HG03558 (cell line): ENCODE data around the gene VSIG10.
"Not testable (repeated sequence)": the region's sequence is repeated elsewhere in the genome, so short reads cannot be mapped to it uniquely, and the experiment has no call there.

Source experiments
- ATAC-seq: cut with Tn5 transposase; IDR thresholded peaks from one replicate; pipeline ENCODE4 v1.9.1; 2021; ENCODE audit warnings: moderate number of reproducible peaks; ENCODE audit not compliant: unreplicated experiment; ENCODE audit errors: extremely low read depth

VSIG10 gene

DNA sequence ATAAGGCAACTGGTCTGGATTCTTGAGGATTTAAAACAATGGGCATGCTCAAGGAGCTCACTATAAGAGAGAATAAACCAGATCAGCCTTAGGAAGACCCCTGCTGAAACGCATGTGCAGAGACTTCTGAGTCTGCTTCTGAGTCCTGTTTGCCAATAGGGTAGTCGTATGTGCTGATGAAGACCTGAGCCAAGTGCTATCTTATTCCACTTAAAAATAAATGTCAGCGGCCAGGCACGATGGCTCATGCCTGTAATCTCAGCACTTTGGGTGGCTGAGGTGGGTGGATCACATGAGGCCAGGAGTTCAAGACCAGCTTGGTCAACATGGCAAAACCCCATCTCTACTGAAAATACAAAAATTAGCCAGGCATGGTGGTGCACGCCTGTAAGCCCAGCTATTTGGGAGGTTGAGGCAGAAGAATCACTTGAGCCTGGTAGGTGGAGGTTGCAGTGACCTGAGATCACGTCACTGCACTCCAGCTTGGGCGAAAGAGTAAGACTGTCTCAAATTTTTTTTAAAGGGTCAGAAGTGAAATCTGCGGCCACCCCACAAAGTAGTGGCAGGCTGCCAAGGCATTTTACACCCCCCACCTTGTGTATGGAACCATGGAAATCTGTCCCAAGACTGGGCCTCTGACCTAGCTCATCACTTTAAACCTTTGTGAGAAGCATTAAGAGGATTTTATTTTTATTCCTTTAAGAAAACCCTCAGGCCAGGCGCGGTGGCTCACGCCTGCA lies 67.0 kb downstream of the VSIG10 start:
- no peak for ATAC-seq

DNA sequence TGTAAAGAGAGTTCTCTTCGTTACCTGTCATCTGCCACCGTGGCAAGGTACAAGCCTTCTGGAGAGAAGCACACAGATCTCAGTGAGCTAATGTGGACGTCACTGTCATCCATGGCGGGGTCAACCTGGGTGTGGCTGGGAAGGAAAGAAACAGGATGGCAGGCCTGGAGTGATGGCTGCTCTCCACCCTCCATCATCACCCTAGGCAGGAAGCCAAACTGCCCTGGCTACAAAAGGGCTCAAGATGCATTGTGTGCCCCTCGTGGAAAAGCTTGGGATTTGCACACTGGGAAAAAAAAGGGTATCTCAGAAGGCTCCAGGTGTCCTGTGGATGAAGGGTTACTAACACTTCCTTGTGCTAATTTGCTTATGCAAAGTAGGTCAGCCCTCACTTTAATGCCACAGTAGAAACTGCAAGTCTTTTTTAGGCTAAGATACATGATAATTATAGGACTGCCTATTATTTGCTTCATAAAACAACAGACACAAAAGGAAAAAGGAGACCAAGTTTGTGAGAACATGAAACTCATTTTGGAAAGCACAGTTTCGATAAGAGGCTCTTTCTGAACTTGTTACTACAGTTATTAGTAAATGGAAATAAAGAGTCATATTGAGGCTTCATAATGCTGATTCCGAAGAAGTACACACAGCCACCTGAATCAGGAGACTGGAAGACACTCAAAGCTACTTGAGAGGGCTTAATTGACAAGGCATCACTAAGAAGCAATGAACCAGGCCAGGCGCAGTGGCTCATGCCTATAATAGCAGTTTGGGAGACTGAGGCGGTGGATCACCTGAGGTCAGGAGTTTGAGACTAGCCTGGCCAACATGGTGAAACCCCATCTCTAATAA lies 68.4 kb downstream of the VSIG10 start:
- ATAC-seq, result peak; percentile 81

DNA sequence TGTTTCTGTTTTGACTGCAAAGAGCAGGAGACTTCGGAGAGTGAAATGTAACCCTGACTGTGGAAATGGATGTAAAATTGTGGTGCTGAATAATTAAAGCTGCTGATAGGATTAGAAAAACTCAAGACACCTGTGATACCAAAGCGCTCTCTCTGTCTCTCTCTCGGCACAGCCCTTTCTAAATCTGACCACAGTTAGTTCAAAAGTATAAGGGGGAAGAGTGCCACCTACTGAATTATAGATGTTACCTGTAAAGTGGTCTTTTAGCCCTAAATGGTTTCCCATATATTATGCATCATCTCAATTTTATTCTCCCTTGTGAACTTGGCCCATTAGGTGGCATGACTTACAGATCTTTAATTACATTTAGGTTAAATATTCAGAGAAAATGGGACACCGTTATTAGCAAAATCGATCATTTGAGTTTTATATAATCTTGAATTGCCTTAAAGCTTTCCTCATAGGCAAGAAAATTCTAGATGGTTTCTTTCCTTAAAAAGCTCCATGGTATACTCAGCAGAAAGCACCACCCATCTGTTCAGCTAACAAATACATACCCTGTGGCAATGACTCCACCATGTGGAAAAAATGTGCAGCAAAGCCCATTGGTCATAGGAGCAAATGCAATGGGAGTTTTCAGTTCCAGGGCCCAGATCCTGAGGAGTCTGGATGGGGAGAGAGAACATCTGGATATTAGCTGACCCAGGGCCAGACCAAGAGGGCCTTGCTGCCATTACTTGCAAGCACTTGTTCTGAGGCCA lies 69.2 kb downstream of the VSIG10 start:
- ATAC-seq, result no peak

DNA sequence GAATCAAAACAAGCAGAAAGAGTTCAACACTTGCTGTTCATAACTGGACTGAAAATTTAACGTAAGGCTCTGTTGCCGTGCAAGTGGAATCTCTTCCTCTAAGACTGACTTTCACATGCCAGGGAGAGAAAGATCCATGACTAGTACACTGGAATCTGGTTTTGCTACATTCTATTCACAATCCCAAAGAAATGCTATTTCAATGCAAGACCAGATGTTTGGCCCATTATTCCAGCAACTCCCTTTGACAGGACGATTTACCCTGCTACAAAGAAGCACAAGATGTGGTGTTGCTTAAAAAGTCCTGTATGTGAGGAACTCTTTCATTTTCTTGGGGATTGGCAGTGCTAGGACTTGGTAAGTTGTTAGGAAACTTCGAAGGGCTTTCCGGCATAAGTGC lies 69.9 kb downstream of the VSIG10 start:
- no peak for ATAC-seq

DNA sequence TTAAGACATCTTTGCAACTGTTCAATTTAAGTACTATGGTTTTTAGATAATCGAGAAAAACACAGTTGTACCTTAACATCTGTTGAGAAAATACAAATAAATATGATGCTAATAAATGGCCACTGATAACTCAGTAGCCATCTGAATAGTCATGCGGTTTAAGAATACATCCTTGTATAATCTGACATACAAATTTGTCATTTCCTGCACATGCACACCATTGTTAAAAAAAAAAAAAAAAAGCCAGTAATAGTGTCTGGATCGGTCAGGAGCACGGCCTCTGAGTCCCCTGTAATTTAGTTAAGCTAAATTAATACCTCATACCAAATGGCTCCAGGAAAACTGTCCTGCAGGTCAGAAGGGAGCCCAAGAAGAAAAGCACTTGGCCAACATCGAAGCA lies 70.5 kb downstream of the VSIG10 start:
- no peak for ATAC-seq

DNA sequence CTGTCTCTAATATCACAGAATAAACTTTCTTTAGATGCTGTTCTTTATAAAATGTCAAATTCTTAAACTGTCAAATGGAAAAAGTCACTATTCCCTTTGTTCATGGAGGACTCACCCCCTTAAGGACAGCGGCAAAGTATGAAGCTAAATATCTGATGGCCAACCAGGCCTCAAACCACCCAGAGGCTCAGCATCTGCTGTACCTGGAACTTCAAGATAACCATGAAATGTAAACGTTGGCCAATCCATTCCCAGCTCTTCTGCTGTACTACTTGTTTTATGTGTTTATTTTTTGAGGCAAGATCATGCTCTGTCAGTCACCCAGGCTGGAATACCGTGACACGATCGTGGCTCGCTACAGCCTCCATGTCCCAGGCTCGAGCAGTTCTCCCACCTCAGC lies 71.6 kb downstream of the VSIG10 start:
- no peak for ATAC-seq

DNA sequence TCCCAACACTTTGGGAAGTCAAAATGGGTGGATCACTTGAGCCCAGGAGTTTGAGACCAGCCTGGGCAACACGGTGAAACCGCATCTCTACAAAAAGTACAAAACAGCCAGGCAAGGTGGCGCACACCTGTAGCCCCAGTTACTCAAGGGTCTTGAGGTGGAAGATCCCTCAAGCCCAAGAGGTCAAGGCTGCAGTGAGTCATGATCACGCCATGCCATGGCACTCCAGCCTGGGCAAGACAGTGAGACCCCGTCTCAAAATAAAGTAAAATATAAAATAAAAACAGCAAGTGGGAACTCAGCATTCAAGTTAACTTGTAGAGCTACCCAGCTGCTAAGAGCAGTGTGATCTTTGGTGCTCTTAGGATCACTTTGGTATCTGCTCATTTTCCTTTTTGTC lies 74.6 kb downstream of the VSIG10 start:
- no peak for ATAC-seq

DNA sequence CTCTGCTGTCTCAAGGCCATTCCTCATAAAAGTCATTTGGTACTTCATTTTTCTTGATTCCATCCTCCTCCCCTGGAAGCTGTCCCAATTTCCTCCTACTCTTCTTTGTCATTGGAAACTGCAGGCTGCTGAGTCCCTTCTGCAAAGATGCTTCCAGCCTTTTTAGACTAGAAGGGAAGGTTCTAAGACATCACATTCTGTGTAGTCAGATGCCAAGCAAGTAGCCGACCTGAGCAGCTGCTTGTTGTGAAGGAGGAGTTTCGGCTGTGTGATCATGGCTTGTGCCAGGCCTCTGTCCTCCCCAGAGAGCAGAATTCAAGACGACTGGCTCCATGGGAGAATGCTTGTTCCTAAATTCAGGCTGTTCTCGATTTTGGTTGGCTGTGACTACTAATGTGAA lies 78.6 kb downstream of the VSIG10 start:
- no peak for ATAC-seq

DNA sequence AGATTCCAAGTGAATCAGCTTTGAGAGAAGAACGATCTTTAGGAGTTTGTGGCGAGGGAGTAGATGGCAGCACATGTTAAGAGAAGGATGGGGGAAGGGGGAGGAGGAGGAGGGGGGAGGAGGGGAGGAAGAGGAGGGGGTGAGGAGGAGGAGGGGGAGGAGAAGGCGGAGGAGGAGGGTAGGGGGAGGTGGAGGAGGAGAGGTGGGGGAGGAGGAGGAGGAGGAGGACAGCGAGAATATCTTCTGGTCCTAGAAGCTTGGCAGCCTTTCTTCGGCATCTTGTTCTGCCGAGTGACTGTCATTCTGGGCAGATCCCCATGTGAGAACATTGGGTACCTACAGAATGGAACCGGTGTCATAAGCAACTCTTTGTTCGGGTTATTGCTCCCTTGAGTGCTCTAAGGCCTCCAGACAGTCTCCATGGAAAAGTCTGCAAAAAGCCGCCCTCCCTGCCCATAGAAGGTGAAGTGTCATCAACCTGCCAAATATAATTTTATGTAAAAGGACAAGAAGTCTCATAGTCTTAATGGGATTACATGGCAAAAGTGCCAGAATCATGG lies 80.4 kb downstream of the VSIG10 start:
- no peak for ATAC-seq

DNA sequence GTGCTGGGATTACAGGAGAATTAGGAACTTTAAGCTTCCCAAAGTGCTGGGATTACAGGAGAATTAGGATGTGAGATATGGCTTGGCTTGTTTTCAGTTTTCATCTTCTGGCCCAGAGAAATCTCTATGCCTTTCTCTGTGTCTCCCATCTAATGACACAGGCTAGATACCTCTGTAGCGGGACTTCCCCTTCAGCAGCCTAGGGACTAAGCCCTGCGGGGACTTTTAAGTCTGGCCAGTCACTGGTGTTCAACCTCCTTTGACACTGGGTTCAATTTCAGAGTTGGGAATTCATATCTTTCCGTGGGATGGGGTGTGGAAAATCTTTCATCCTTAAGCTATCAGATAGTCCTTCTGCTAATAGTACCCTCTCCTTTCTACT lies 81.1 kb downstream of the VSIG10 start:
- no peak for ATAC-seq

DNA sequence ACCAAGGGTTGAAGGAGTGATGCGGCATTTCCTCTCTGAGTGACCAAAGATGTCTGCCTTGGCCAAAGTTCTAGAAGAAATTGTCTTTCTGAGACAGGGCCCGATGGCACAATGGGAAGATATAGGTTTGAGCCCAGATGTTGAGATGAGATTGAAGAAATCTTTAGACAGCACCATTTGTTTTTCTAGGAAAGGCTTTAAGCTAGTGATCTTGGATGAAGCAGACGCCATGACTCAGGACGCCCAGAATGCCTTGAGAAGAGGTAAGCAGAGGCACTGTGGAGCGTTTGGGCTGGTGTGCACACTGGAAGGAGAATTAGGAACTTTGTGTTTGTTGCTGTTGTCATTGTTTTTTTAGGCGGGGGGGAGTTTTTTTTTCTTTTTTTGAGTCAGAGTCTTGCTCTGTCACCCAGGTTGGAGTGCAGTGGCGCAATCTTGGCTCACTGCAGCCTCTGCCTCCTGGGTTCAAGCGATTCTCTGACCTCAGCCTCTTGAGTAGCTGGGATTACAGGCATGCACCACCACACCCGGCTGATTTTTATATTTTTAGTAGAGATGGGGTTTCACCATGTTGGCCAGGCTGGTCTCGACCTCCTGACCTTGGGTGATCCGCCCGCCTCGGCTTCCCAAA lies 81.6 kb downstream of the VSIG10 start:
- ATAC-seq, result not testable (repeated sequence)

DNA sequence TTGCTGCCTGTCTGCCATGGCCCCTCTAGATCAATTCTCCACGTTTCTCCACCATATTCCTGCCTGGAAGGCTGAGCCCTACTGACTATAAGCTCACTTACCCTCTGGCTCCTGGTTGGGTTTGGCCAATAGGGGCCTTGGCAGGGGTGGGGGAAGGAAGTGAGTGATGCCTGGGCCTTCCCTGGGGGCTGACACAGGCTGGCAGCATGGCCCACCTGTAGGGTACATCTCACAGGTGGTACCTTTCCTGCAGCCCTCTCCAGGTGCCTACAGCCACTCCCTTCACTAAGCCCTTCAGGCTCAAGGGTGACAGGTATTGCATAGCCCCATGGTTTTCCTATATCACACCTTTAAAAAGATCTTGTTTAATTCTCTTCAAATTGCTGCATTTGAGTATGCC lies 83.8 kb downstream of the VSIG10 start:
- ATAC-seq, result no peak

DNA sequence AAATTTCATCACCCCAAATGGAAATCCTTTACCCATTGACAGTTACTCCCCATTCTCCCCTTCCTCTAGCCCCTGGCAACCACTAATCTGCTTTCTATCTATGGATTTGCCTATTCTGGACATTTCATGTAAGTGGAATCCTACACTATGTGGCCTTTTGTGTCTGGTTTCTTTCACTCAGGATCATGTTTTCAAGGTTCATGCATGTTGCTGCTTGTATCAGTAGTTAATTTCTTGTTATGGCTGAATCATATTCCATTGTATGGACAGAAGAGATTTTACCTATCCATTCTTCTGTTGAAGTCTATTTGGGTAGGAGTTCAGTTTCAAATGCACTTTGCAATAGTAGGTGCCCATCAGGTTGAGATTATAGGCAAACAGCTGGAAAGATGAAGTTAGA lies 85.9 kb downstream of the VSIG10 start:
- ATAC-seq, result no peak

DNA sequence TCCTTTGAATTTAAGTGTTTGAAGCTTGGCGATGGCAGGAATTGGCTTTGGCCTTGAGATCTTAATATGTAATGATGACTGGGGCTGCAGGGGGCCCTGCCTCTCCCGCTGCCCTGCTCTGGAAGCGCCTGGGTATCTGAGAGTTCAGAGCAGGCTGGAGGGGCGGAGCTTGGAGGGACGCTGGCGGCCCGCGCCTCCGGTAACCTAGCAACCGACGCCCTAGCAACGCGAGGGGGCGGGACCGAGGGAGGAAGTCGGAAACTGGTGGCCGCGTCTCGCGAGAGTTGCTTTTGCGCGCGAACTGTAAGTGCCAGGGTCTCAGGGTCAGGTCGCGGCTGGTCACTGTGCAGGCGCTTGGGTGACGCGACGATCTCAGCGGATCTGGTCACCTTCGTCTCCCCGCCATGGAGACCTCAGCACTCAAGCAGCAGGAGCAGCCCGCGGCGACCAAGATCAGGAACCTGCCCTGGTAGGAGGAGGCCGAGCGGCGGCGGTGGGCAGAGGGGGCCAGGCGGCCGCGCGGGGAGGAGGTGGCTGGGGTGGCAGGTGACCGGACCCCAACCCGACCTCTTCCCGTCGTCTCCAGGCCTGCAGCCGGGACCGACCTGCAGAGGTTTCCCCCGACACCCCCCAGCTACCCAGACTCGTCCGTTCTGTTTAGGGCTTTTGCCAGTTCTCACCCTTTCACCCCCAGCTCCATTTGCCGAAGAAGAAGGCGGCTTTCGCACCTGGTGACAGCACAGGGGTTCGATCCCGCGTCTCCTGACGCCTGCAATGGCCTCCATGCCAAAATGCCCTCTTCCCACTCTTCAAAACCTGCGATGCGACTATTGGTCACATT lies 87.2 kb downstream of the VSIG10 start, which contains the start of gene RFC5:
RFC5 (plus strand) TSS at position 280 of the 841 bp plus-strand sequence; CDS start at position 405, 125 bp downstream.
- ATAC-seq, result peak; percentile 95

DNA sequence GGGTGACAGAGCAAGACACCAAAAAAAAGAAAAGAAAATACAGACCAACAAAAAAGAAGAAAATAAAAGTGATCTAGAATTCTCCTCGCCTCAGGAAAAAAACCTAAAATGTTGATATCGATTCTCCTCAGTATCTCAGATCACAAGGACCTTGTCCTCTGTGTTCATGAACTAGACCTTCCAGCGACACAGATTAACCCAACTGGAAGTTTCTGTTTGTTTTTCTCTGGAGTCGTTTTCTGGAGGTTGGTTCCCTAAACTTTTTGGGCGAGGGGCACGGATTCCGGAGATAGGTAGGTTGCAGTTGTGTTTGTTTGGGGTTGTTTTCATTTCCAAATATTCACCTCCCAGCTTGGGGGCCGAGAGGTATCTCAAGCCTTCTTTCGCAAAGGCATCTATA lies 87.9 kb downstream of the VSIG10 start:
- no peak for ATAC-seq

DNA sequence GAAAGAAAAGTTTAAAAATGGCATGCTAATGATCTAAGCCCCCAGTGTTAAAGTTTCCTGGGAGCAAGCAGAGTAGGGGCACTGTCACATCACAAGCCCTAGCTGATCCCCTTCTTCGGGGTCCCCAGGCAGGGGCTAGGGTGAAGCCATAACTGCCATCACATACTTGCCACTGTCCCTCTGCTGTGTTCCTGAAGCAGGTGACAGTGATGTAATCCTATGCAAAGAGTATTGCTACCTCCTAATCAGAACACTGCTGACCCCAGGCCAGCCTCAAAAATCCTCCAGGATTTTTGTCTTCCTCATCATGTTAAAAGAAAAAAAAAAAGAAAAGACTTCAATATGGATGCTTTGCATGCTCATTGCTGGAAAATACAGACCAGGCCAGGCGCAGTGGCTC lies 88.5 kb downstream of the VSIG10 start:
- ATAC-seq, result no peak
